Suprapubic skin (tissue), 4 donors: Measurements from ENCODE around the gene LIN28A. TPM values are rescaled to one million over a fixed set of nuclear protein-coding genes. Genes with fewer than 3 reads are reported as not detected.

Experiments
- DNase-seq, 2 donors: peaks; one replicate each; pipeline ENCODE4 v3.0.0-alpha.2; 2019; ENCODE audit warnings: low spot score in 2 of 2
- H3K27ac ChIP-seq: fragments of 200-600 bp; sonication (generic); one replicate; pipeline ENCODE4 v1.5.1; 2019
- H3K27me3 ChIP-seq: fragments of 200-600 bp; sonication (generic); one replicate; pipeline ENCODE4 v1.5.1; 2019
- H3K36me3 ChIP-seq: fragments of 200-600 bp; sonication (generic); one replicate; pipeline ENCODE4 v1.5.1; 2019
- H3K4me1 ChIP-seq: fragments of 200-600 bp; sonication (generic); one replicate; pipeline ENCODE4 v1.5.1; 2019
- H3K4me3 ChIP-seq: fragments of 200-600 bp; sonication (generic); one replicate; pipeline ENCODE4 v1.5.1; 2019; ENCODE audit warnings: mild to moderate bottlenecking
- H3K9me3 ChIP-seq: fragments of 200-600 bp; sonication (generic); one replicate; pipeline ENCODE4 v1.5.1; 2019
- CTCF ChIP-seq, 2 donors: fragments of 200-600 bp in 1 of 2; fragments of 450-650 bp in 1 of 2; sonication (generic) in 1 of 2; IDR thresholded peaks; one replicate each; pipeline ENCODE4 v1.5.1; 2016 to 2019; ENCODE audit warnings: antibody characterized with exemption in 2 of 2, mild to moderate bottlenecking in 1 of 2, moderate library complexity in 1 of 2
- EP300 ChIP-seq: sonication (generic); formaldehyde crosslinking; IDR thresholded peaks from one replicate; pipeline ENCODE4 v1.6.1; 2017; ENCODE audit warnings: antibody characterized with exemption
- POLR2A ChIP-seq, 2 donors: fragments of 450-650 bp; IDR thresholded peaks; one replicate each; pipeline ENCODE4 v1.6.1; 2017; ENCODE audit warnings: antibody characterized with exemption in 2 of 2, mild to moderate bottlenecking in 2 of 2, moderate library complexity in 2 of 2
- POLR2AphosphoS5 ChIP-seq, 3 donors: sonication (generic); formaldehyde crosslinking; IDR thresholded peaks; one replicate each; pipeline ENCODE4 v1.6.1; 2017; ENCODE audit warnings: antibody characterized with exemption in 3 of 3
- WGBS: methylation state at CpG from one replicate; pipeline ENCODE4 v1.1.5; 2018; 5-methylcytosine and 5-hydroxymethylcytosine counted together
- total RNA-seq, 4 donors: library from RNA; depleted of rRNA; stranded (reverse); fragments of >200 nt; gene quantifications; one replicate each; pipeline ENCODE4 v1.1.0, GENCODE V29; 2016

The LIN28A gene
- total RNA-seq, 4 donors from 2014 or later, result not detected

- Histone ChIP-seq H3K27me3 (peaks cover 18% of the 10 kb centered on the region), H3K36me3 (no peaks in the 10 kb centered on the region), H3K27ac (no peak overlapping the region), H3K4me1 (peaks cover 12% of the 10 kb centered on the region), H3K9me3 (no peaks in the 10 kb centered on the region), H3K4me3 (no peak overlapping the region)
- TF ChIP-seq POLR2A (IDR thresholded peaks at IDR 0.05) (no peak), CTCF (IDR thresholded peaks at IDR 0.05) (no peak), EP300 (no peak), POLR2AphosphoS5 (IDR thresholded peaks at IDR 0.05) (no peak)
- no peak for DNase-seq
- WGBS, result 50% methylated on average over 4 of the region's 5 CpGs
Observed at GRCh38 chr1:26418865-26419349, 8.3 kb downstream of the LIN28A start.

GRCh38 chr1:26419494-26419893 lies 8.9 kb downstream of the LIN28A start:
- Histone ChIP-seq H3K9me3 (no peaks in the 10 kb centered on the region), H3K27me3 (peaks cover 18% of the 10 kb centered on the region), H3K4me3 (no peak overlapping the region), H3K36me3 (no peaks in the 10 kb centered on the region), H3K27ac (no peak overlapping the region), H3K4me1 (peaks cover 12% of the 10 kb centered on the region)
- 87% methylated on average over 2 of the region's 2 CpGs for WGBS
- TF ChIP-seq CTCF (IDR thresholded peaks at IDR 0.05), result no peak
- TF ChIP-seq POLR2A (IDR thresholded peaks at IDR 0.05), result no peak
- TF ChIP-seq EP300, result no peak
- TF ChIP-seq POLR2AphosphoS5 (IDR thresholded peaks at IDR 0.05), result no peak
- no peak for DNase-seq

- Histone ChIP-seq H3K9me3 (no peaks in the 10 kb centered on the region), H3K4me1 (peaks cover 30% of the 10 kb centered on the region), H3K4me3 (no peak overlapping the region), H3K36me3 (no peaks in the 10 kb centered on the region), H3K27ac (no peak overlapping the region), H3K27me3 (peaks cover 4% of the 10 kb centered on the region)
- 84% methylated on average over 2 of the region's 2 CpGs for WGBS
- no peak for TF ChIP-seq CTCF (IDR thresholded peaks at IDR 0.05)
- TF ChIP-seq POLR2A (IDR thresholded peaks at IDR 0.05), result no peak
- no peak for TF ChIP-seq EP300
- TF ChIP-seq POLR2AphosphoS5 (IDR thresholded peaks at IDR 0.05), result no peak
- no peak for DNase-seq
Observed at GRCh38 chr1:26429721-26430120, 19.1 kb downstream of the LIN28A start.

GRCh38 chr1:26431979-26432695 lies 21.5 kb downstream of the LIN28A start, which contains the start of gene DHDDS:
Gene DHDDS, plus strand, starts transcription at chr1:26432321. Its CDS starts 625 bp downstream, at chr1:26432946.
- Histone ChIP-seq H3K27ac (peak within 1 kb of the TSS; percentile 78), H3K4me3 (peak within 1 kb of the TSS; percentile 63), H3K4me1 (peaks cover 30% of the 10 kb centered on the region), H3K36me3 (peaks cover 17% of the 10 kb centered on the region), H3K27me3 (no peaks in the 10 kb centered on the region), H3K9me3 (no peaks in the 10 kb centered on the region)
- 0% methylated on average over 26 of the region's 45 CpGs for WGBS
- no peak for TF ChIP-seq EP300
- TF ChIP-seq POLR2AphosphoS5 (IDR thresholded peaks at IDR 0.05), result peak in 2 of 3 donors; percentile 79 to 93
- TF ChIP-seq POLR2A (IDR thresholded peaks at IDR 0.05), result peak in 1 of 2 donors; percentile 49
- DNase-seq, result peak; percentile 98 to 99

GRCh38 chr1:26432793-26433192 lies 22.2 kb downstream of the LIN28A start:
- TF ChIP-seq CTCF (IDR thresholded peaks at IDR 0.05) (no peak), POLR2AphosphoS5 (IDR thresholded peaks at IDR 0.05) (no peak), EP300 (no peak), POLR2A (IDR thresholded peaks at IDR 0.05) (no peak)
- Histone ChIP-seq H3K4me3 (peak overlapping the region; percentile 63), H3K4me1 (peaks cover 30% of the 10 kb centered on the region), H3K27ac (peak overlapping the region; percentile 78), H3K36me3 (peaks cover 23% of the 10 kb centered on the region), H3K27me3 (no peaks in the 10 kb centered on the region), H3K9me3 (no peaks in the 10 kb centered on the region)
- 51% methylated on average over 3 of the region's 3 CpGs for WGBS
- DNase-seq, result no peak
